Left ventricle myocardium inferior (tissue), 1 donor: ENCODE results near the gene IPO4. TPM values are rescaled to one million over a fixed set of nuclear protein-coding genes. Genes with fewer than 3 reads are reported as not detected.

Experiments used
- DNase-seq: peaks from one replicate; pipeline ENCODE4 v3.0.0-alpha.2; 2020
- H3K27ac ChIP-seq: fragments of 200-600 bp; replicated peaks from 2 replicates; pipeline ENCODE4 v1.8.0; 2021
- H3K27me3 ChIP-seq: fragments of 200-600 bp; 2 replicates; pipeline ENCODE4 v1.8.0; 2021; ENCODE audit warnings: low read depth
- H3K36me3 ChIP-seq: fragments of 200-600 bp; 2 replicates; pipeline ENCODE4 v1.8.0; 2021
- H3K4me1 ChIP-seq: fragments of 200-600 bp; 2 replicates; pipeline ENCODE4 v1.8.0; 2021
- H3K4me3 ChIP-seq: fragments of 200-600 bp; 2 replicates; pipeline ENCODE4 v1.8.0; 2021; ENCODE audit warnings: mild to moderate bottlenecking, moderate library complexity
- H3K9me3 ChIP-seq: fragments of 200-600 bp; replicated peaks from 2 replicates; pipeline ENCODE4 v1.8.0; 2021
- CTCF ChIP-seq: fragments of 200-600 bp; IDR thresholded peaks from 2 replicates; pipeline ENCODE4 v1.8.0; 2021; ENCODE audit warnings: antibody characterized with exemption, mild to moderate bottlenecking, borderline replicate concordance
- intact Hi-C: fragments of 100-400 bp; cut with micrococcal nuclease; formaldehyde crosslinking; loops from one replicate; pipeline ENCODE4 v1.11.0; 2022
- total RNA-seq: library from RNA; stranded (reverse); fragmentation: NEBNext Ultra II Directional; extraction: Animal tissue kit (Norgen Biotek cat#: 25700); gene quantifications from one replicate; pipeline ENCODE4 v1.2.1, GENCODE V29; 2021
- donor health status: DM: no; HTN: yes; CAD: no; lungs with severe emphysema.

The IPO4 gene
- total RNA-seq, 1 donor from 2014 or later = 13.3 TPM

- H3K9me3 ChIP-seq = no peaks in the 10 kb centered on the region
- no peaks in the 10 kb centered on the region for H3K27me3 ChIP-seq
- H3K27ac ChIP-seq = no peak overlapping the region
- H3K4me1 ChIP-seq = peaks cover 81% of the 10 kb centered on the region
- H3K4me3 ChIP-seq = no peak overlapping the region
- DNase-seq = no peak
- H3K36me3 ChIP-seq = peaks cover 62% of the 10 kb centered on the region
- intact Hi-C loops = no loop called here
- no peak for TF ChIP-seq CTCF
Measured at GRCh38 chr14:24235804-24236688, 47.4 kb upstream of the IPO4 start.

GRCh38 chr14:24234095-24235005, 45.7 kb upstream of the IPO4 start:
- no peak for TF ChIP-seq CTCF
- H3K36me3 ChIP-seq = peaks cover 45% of the 10 kb centered on the region

GRCh38 chr14:24233538-24233866, 44.9 kb upstream of the IPO4 start:
- DNase-seq = no peak
- peaks cover 37% of the 10 kb centered on the region for H3K36me3 ChIP-seq
- H3K9me3 ChIP-seq = no peaks in the 10 kb centered on the region
- TF ChIP-seq CTCF = no peak
- H3K27me3 ChIP-seq = no peaks in the 10 kb centered on the region
- peak overlapping the region; percentile 97 for H3K27ac ChIP-seq
- peak overlapping the region; percentile 90 for H3K4me3 ChIP-seq
- intact Hi-C loops = no loop called here
- peaks cover 66% of the 10 kb centered on the region for H3K4me1 ChIP-seq

More at GRCh38 chr14:24234095-24235005, 45.7 kb upstream of the IPO4 start:
- no peaks in the 10 kb centered on the region for H3K9me3 ChIP-seq
- no peak overlapping the region for H3K4me3 ChIP-seq
- intact Hi-C loops = no loop called here
- no peak for DNase-seq
- H3K27ac ChIP-seq = no peak overlapping the region
- no peaks in the 10 kb centered on the region for H3K27me3 ChIP-seq
- peaks cover 75% of the 10 kb centered on the region for H3K4me1 ChIP-seq

- H3K27me3 ChIP-seq = no peaks in the 10 kb centered on the region
- no peak for TF ChIP-seq CTCF
- DNase-seq = no peak
- peaks cover 60% of the 10 kb centered on the region for H3K4me1 ChIP-seq
- intact Hi-C loops = no loop called here
- H3K9me3 ChIP-seq = no peaks in the 10 kb centered on the region
- H3K4me3 ChIP-seq = peak within 1 kb of the TSS; percentile 90
- H3K27ac ChIP-seq = peak within 1 kb of the TSS; percentile 97
- H3K36me3 ChIP-seq = peaks cover 37% of the 10 kb centered on the region
Measured at GRCh38 chr14:24232645-24233537, 44.3 kb upstream of the IPO4 start, which contains the start of gene GMPR2. Gene GMPR2 (plus strand): TSS chr14:24232929. CDS start chr14:24233254, 325 bp downstream.
